ENCODE data around the gene KLHL29.

GRCh38 chr2:23488584-23488983 lies 103.6 kb downstream of the KLHL29 start:
- TF ChIP-seq, protein P1, sequence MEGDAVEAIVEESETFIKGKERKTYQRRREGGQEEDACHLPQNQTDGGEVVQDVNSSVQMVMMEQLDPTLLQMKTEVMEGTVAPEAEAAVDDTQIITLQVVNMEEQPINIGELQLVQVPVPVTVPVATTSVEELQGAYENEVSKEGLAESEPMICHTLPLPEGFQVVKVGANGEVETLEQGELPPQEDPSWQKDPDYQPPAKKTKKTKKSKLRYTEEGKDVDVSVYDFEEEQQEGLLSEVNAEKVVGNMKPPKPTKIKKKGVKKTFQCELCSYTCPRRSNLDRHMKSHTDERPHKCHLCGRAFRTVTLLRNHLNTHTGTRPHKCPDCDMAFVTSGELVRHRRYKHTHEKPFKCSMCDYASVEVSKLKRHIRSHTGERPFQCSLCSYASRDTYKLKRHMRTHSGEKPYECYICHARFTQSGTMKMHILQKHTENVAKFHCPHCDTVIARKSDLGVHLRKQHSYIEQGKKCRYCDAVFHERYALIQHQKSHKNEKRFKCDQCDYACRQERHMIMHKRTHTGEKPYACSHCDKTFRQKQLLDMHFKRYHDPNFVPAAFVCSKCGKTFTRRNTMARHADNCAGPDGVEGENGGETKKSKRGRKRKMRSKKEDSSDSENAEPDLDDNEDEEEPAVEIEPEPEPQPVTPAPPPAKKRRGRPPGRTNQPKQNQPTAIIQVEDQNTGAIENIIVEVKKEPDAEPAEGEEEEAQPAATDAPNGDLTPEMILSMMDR (IDR thresholded peaks at IDR 0.05), result no peak
- TF ChIP-seq POLR2A (IDR thresholded peaks at IDR 0.05), result no peak

All from thyroid gland (tissue), 4 donors.